ENCODE measurements around the gene B3GNT7.

B3GNT7 gene

DNA sequence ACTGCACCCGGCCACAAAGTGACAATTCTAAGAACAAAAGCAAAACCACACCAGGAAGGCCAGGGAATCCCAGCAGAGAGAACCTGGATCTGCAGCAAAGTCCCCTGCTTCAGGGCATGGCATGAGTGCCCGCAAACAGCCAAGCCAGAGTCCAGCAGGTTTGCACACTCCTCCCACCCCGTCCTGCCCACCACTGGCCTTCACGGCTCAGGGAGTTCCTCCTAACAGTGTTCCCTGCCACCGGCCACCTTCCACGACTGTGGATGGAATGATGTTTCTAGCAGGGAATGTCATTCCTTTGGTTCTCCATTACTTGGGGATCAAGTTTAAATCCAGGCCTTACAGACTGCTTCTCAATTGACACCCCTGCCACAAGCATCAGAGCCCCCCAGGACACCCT, 42.0 kb upstream of the B3GNT7 start:
- TF ChIP-seq CTCF (conservative IDR thresholded peaks at IDR 0.05; ENCODE audit: low read length): no peak
- no peak overlapping the region for H3K4me3 ChIP-seq (ENCODE audit: low read length)
- DNase-seq (ENCODE audit: low read depth): no peak

DNA sequence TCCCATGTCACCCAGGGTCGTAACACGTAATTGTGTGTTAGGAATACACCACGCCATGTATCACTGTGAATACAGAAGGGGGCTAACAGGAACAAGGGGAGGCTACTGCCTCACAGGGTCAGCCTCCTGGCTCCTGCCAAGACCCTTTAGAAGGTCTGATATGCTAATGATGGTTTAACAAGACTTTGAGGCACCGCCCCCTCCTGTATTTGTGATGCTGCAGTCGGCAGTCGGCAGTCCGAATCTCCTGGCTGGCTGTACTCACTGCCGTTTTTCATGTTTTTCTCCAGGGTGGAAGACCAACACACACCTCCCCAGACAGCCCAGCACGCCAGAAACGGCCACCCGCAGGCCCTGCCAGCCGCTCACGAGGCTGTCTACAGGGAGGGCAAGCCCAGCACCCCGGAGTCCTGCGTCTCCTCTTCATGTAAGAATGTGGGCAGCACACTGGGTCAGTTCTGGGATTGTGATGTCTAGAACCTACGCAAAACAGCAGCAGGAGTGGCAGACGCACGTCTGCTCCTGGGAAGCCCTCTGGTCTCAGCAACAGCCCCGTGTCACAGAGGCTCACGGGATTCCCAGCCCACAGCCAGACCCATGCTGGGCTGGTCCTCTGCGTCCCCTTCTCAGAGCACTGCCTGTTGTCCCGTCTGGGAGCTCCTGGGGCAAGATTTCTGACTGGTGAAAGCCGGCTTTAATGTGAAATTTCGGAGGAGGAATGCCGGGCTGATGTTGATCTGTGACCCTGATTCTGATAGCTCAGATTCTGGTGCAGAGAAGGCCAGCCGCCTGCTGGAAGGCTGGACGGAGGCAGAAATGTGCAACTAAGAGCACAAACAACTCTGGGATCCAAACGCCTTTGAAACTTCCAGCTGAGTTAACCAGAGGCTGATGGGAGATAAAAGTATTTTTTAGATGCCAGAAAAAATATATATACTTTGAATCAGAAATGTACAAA, 39.7 kb upstream of the B3GNT7 start:
- DNase-seq (ENCODE audit: low read depth): no peak
- H3K4me3 ChIP-seq (ENCODE audit: low read length): no peak overlapping the region
- no peak for TF ChIP-seq CTCF (conservative IDR thresholded peaks at IDR 0.05; ENCODE audit: low read length)

GRCh38 chr2:231356466-231356844, 39.1 kb upstream of the B3GNT7 start:
- H3K4me3 ChIP-seq (ENCODE audit: low read length): no peak overlapping the region
- no peak for TF ChIP-seq CTCF (conservative IDR thresholded peaks at IDR 0.05; ENCODE audit: low read length)
- DNase-seq (ENCODE audit: low read depth): no peak

- TF ChIP-seq CTCF (conservative IDR thresholded peaks at IDR 0.05; ENCODE audit: low read length): no peak
- H3K4me3 ChIP-seq (ENCODE audit: low read length): no peak overlapping the region
- no peak for DNase-seq (ENCODE audit: low read depth)
These were observed 38.5 kb upstream of the B3GNT7 start for GRCh38 chr2:231357048-231357447.

DNA sequence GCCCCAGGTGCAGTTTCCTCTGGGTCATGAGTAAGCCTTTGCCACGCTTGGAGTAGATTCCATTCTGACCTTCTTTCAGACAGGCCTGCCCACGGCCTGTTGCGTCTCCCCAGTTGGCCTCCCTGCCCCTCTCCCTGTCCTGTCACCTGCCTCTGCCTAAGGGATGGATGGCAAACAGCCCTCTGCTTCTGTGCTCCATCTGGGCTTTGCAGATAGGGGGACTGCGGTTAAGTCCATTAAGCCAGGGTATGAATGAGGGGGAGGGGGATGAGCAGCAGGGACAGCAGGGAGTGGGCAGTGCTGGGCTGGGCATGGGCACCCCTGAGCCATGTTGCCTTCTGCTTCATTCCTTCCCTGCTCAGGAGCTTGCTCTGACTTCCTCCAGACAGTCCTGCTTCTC, 37.6 kb upstream of the B3GNT7 start:
- TF ChIP-seq CTCF (conservative IDR thresholded peaks at IDR 0.05; ENCODE audit: low read length): no peak
- H3K4me3 ChIP-seq (ENCODE audit: low read length): no peak overlapping the region
- no peak for DNase-seq (ENCODE audit: low read depth)

DNA sequence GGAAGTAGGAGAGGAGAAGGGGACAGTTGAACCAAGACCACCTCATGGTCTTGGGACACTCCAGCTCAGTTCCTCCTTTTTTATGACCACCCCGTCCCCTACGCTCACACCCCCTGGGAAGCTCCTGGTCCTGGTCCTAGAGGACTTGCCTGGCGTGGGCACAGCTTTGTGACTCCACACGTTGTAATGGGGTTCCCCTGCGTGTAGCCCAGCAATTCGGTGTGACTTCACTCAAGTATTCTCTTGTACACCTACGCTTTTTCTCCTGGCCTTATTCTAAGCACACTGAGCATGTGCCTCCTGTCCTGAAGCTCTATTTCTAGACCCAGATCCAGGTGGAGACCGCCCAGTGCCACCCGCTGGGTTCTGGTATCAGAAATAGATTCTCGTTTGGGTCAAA, 36.1 kb upstream of the B3GNT7 start:
- H3K4me3 ChIP-seq (ENCODE audit: low read length): no peak overlapping the region
- DNase-seq (ENCODE audit: low read depth): no peak
- TF ChIP-seq CTCF (conservative IDR thresholded peaks at IDR 0.05; ENCODE audit: low read length): no peak

GRCh38 chr2:231359948-231360347, 35.6 kb upstream of the B3GNT7 start:
- H3K4me3 ChIP-seq (ENCODE audit: low read length): no peak overlapping the region
- no peak for TF ChIP-seq CTCF (conservative IDR thresholded peaks at IDR 0.05; ENCODE audit: low read length)
- DNase-seq (ENCODE audit: low read depth): no peak

Measured in AG10803 (cell line).